NCI-H2227 (cell line): ENCODE results near the gene WFDC6.
"Not testable (repeated sequence)": the region's sequence is repeated elsewhere in the genome, so short reads cannot be mapped to it uniquely, and the experiment has no call there.

Experiments used
- DNase-seq: peaks from one replicate; lab custom pipeline; 2025; ENCODE audit not compliant: unreplicated experiment; lab: John Stamatoyannopoulos, UW

WFDC6 gene

GRCh38 chr20:45539382-45539781, at the start of gene WFDC6:
WFDC6 (minus strand) TSS chr20:45539482; CDS start chr20:45539407, 75 bp downstream.
- DNase-seq = no peak

GRCh38 chr20:45588800-45589199, 49.5 kb upstream of the WFDC6 start:
- DNase-seq = no peak

- not testable (repeated sequence) for DNase-seq
These were observed 46.7 kb upstream of the WFDC6 start for GRCh38 chr20:45585986-45586385.

GRCh38 chr20:45584294-45584693, 45.0 kb upstream of the WFDC6 start:
- not testable (repeated sequence) for DNase-seq

GRCh38 chr20:45583502-45583901, 44.2 kb upstream of the WFDC6 start:
- no peak for DNase-seq

- DNase-seq = no peak
These were observed 42.4 kb upstream of the WFDC6 start for GRCh38 chr20:45581702-45582101.

- DNase-seq = no peak
These were observed 39.9 kb upstream of the WFDC6 start, which contains the start of gene WFDC8 for GRCh38 chr20:45579184-45579583. WFDC8 (minus strand) TSS chr20:45579284; CDS start chr20:45579247, 37 bp downstream.

- no peak for DNase-seq
These were observed 38.9 kb upstream of the WFDC6 start for GRCh38 chr20:45578231-45578630.

GRCh38 chr20:45576995-45577394, 37.7 kb upstream of the WFDC6 start:
- no peak for DNase-seq

GRCh38 chr20:45575931-45576330, 36.6 kb upstream of the WFDC6 start:
- DNase-seq = no peak

- DNase-seq = not testable (repeated sequence)
These were observed 30.4 kb upstream of the WFDC6 start for GRCh38 chr20:45569650-45570049.

GRCh38 chr20:45564760-45565276, 25.5 kb upstream of the WFDC6 start:
- no peak for DNase-seq

GRCh38 chr20:45555198-45555597, 15.9 kb upstream of the WFDC6 start:
- DNase-seq = no peak

- no peak for DNase-seq
These were observed 13.2 kb upstream of the WFDC6 start for GRCh38 chr20:45552456-45552855.

GRCh38 chr20:45550765-45551164, 11.5 kb upstream of the WFDC6 start:
- DNase-seq = no peak

GRCh38 chr20:45548410-45548809, 9.1 kb upstream of the WFDC6 start:
- no peak for DNase-seq

GRCh38 chr20:45547206-45547770, 8.0 kb upstream of the WFDC6 start, which contains the start of gene EPPIN:
EPPIN (minus strand) TSS chr20:45547401; CDS start chr20:45547357, 44 bp downstream.
- DNase-seq = no peak

GRCh38 chr20:45545754-45546453, 6.6 kb upstream of the WFDC6 start:
- no peak for DNase-seq

GRCh38 chr20:45545351-45545750, 6.1 kb upstream of the WFDC6 start:
- no peak for DNase-seq

GRCh38 chr20:45538209-45538799, 978 bp downstream of the WFDC6 start:
- no peak for DNase-seq

- DNase-seq = no peak
These were observed 12.0 kb downstream of the WFDC6 start for GRCh38 chr20:45527294-45527693.

GRCh38 chr20:45523821-45524220, 15.5 kb downstream of the WFDC6 start:
- no peak for DNase-seq
